PC-9 (cell line): ENCODE measurements around the gene GRPEL2.

ENCODE experiments used
- EZH2 ChIP-seq: fragments of 200-600 bp; sonication (generic); IDR thresholded peaks from 2 replicates; pipeline ENCODE4 v1.8.0; 2017; ENCODE audit warnings: antibody characterized with exemption, low read depth
- TF ChIP-seq, protein P1 (sequence below): fragments of 200-600 bp; sonication (generic); conservative IDR thresholded peaks from 2 replicates; pipeline ENCODE4 v1.6.1; 2017; ENCODE audit warnings: mixed run types, antibody characterized with exemption, mild to moderate bottlenecking, moderate library complexity

DNA sequence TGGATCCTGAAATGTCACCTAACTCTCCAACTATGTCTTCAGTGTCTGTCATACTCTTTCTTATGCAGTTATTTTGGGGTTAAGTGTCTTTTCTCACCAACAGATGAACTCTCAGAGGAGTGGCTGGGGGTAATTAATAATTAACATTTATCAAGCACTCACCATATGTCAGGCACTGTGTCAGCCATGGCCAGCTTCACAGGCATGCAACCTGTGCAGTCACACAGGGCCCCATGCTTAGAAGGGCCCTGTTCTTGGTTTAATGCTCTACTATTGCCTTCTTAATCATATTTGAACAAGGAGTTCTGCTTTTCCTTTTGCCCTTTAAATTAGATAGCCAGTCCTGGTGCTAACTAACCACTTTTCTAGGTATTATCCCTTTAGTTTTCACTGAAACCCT is 3.4 kb upstream of the GRPEL2 start:
- TF ChIP-seq, protein P1, sequence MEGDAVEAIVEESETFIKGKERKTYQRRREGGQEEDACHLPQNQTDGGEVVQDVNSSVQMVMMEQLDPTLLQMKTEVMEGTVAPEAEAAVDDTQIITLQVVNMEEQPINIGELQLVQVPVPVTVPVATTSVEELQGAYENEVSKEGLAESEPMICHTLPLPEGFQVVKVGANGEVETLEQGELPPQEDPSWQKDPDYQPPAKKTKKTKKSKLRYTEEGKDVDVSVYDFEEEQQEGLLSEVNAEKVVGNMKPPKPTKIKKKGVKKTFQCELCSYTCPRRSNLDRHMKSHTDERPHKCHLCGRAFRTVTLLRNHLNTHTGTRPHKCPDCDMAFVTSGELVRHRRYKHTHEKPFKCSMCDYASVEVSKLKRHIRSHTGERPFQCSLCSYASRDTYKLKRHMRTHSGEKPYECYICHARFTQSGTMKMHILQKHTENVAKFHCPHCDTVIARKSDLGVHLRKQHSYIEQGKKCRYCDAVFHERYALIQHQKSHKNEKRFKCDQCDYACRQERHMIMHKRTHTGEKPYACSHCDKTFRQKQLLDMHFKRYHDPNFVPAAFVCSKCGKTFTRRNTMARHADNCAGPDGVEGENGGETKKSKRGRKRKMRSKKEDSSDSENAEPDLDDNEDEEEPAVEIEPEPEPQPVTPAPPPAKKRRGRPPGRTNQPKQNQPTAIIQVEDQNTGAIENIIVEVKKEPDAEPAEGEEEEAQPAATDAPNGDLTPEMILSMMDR = no peak
- TF ChIP-seq EZH2 = no peak
